ENCODE data around the gene GLRX5.
A peak's percentile ranks its signal among the peaks of the same experiment; 100 is the strongest.

Gene GLRX5

DNA sequence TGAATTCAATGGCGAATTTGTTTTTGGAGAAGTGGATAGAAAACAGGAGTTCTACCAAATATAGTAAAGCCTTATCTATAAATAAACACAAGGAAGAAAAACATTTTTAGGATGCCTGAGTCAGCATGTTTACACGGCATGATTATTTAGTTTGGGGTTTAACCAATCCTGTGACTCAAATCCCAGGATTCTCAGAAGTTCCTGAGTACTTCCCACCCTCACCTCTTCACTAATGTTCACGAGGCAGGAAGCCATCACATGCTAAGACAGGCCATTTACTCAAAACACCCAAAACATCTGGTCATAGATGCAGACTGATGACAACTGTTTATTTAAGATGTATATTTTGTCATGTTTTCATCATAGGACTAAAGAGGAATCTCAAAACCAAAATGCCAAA lies 3.4 kb upstream of the GLRX5 start:
- Histone ChIP-seq H3K9ac (ENCODE audit: low read depth, low read length) (peak overlapping the region; percentile 89), H3K4me3 (ENCODE audit: low read length) (peak overlapping the region; percentile 87), H3K9me3 (replicated peaks; ENCODE audit: low read length) (no peaks in the 10 kb centered on the region), H3K4me1 (ENCODE audit: control insufficient read depth, insufficient read depth, low read length) (peaks cover 56% of the 10 kb centered on the region), H3K4me2 (ENCODE audit: low read length) (peak overlapping the region; percentile 94), H3K36me3 (ENCODE audit: insufficient read depth, low read length) (no peaks in the 10 kb centered on the region), H3K27me3 (ENCODE audit: control insufficient read depth, insufficient read depth, low read length) (no peaks in the 10 kb centered on the region)

GRCh38 chr14:95531969-95532368 lies 2.9 kb upstream of the GLRX5 start:
- Histone ChIP-seq H3K9me3 (replicated peaks; ENCODE audit: low read length) (no peaks in the 10 kb centered on the region), H3K27me3 (ENCODE audit: control insufficient read depth, insufficient read depth, low read length) (no peaks in the 10 kb centered on the region), H3K4me2 (ENCODE audit: low read length) (peak overlapping the region; percentile 94), H3K4me3 (ENCODE audit: low read length) (peak overlapping the region; percentile 87), H3K9ac (ENCODE audit: low read depth, low read length) (peak overlapping the region; percentile 89), H3K4me1 (ENCODE audit: control insufficient read depth, insufficient read depth, low read length) (peaks cover 56% of the 10 kb centered on the region), H3K36me3 (ENCODE audit: insufficient read depth, low read length) (no peaks in the 10 kb centered on the region)

DNA sequence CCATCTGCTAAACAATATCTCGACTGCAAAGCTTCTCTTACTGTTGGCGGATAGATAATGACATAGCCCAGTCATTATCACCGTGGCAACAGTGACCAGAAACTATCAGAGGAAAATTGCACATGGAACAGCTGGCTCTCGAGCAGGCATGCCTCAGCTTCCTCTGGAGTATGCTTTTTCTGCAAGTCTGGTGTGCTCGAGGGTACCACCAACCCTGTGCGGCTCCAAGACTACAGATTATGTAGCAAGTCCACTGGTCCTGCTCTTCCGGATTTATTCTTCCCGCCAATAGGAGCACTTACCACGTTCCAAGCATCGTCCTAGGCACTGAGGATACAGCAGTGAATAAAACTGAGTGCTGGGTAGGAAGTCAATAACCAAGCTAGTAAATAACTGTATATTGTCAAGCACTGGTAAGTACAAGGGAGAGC lies 1.4 kb upstream of the GLRX5 start:
- H3K4me2 ChIP-seq (ENCODE audit: low read length): peak overlapping the region; percentile 94
- H3K4me3 ChIP-seq (ENCODE audit: low read length): peak overlapping the region; percentile 87
- no peaks in the 10 kb centered on the region for H3K27me3 ChIP-seq (ENCODE audit: control insufficient read depth, insufficient read depth, low read length)
- H3K36me3 ChIP-seq (ENCODE audit: insufficient read depth, low read length): no peaks in the 10 kb centered on the region
- H3K9ac ChIP-seq (ENCODE audit: low read depth, low read length): peak overlapping the region; percentile 89
- H3K9me3 ChIP-seq (replicated peaks; ENCODE audit: low read length): no peaks in the 10 kb centered on the region
- peaks cover 57% of the 10 kb centered on the region for H3K4me1 ChIP-seq (ENCODE audit: control insufficient read depth, insufficient read depth, low read length)

GRCh38 chr14:95533822-95534221 lies 1.0 kb upstream of the GLRX5 start:
- no peaks in the 10 kb centered on the region for H3K36me3 ChIP-seq (ENCODE audit: insufficient read depth, low read length)
- H3K4me3 ChIP-seq (ENCODE audit: low read length): peak overlapping the region; percentile 87
- H3K9me3 ChIP-seq (replicated peaks; ENCODE audit: low read length): no peaks in the 10 kb centered on the region
- H3K4me1 ChIP-seq (ENCODE audit: control insufficient read depth, insufficient read depth, low read length): peaks cover 57% of the 10 kb centered on the region
- H3K27me3 ChIP-seq (ENCODE audit: control insufficient read depth, insufficient read depth, low read length): no peaks in the 10 kb centered on the region
- H3K4me2 ChIP-seq (ENCODE audit: low read length): peak overlapping the region; percentile 94
- H3K9ac ChIP-seq (ENCODE audit: low read depth, low read length): peak overlapping the region; percentile 89

DNA sequence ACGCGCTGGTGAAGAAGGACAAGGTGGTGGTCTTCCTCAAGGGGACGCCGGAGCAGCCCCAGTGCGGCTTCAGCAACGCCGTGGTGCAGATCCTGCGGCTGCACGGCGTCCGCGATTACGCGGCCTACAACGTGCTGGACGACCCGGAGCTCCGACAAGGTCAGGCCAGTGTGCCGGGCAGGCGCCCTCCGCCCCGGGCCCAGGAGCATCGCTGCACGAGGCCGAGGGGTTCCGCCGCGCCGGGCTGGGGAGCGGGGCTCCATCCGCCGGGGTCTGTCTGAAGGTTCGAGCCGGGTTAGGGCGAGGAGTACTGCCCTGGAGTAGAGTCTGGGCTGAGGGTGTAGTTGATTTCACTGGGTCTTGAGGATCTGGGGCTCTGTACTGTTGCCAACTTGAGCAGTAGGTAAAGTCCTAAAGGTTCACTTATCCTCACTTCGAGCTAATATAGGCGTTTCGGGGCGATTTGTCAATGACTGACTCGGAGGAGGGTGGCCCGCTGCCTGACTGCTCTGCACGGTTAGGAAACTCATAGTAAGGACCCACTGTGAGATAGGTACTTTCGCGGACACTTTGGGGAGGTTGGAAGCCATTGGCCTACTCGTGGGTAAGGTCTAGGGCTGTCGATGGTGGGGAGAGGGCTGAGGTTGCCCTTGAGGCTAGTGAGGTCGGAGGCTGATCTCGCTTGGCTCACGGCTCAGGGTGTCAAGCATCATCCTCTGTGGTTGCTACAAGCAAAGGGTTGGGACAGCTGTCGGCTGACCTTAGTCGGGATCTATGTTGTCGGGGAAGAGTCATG lies 574 bp downstream of the GLRX5 start:
- H3K9me3 ChIP-seq (replicated peaks; ENCODE audit: low read length): no peaks in the 10 kb centered on the region
- peak overlapping the region; percentile 95 for H3K4me2 ChIP-seq (ENCODE audit: low read length)
- H3K4me3 ChIP-seq (ENCODE audit: low read length): peak overlapping the region; percentile 88
- peak overlapping the region; percentile 86 for H3K9ac ChIP-seq (ENCODE audit: low read depth, low read length)
- H3K4me1 ChIP-seq (ENCODE audit: control insufficient read depth, insufficient read depth, low read length): peaks cover 46% of the 10 kb centered on the region
- H3K36me3 ChIP-seq (ENCODE audit: insufficient read depth, low read length): no peaks in the 10 kb centered on the region
- H3K27me3 ChIP-seq (ENCODE audit: control insufficient read depth, insufficient read depth, low read length): no peaks in the 10 kb centered on the region

DNA sequence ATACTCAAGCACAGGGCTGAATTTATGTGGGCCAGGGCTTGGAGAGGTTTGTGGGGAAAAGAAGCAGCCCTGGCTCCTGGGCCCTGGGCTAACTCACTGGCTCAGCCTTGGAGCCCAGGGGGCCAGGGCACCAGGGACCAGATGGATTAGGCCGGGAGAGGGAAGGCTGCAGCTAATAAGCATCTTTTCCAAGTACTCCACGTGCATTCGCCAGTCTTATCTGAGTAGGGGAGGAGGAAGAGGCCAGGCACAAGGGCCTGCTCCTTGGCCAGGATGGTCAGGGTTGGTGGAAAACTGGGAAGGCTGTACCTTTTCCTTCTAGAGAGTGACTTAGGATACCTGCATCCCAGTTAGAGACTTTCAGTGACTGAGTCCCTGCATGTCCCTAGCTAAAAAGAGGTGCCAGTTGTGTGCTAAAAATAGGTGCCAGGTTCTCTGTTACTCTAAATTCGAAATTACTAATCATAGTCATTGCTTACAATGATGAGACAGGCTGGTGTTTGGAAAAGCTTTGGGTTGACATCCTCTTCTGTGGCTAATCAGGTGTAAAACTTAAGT lies 1.3 kb downstream of the GLRX5 start:
- peak overlapping the region; percentile 86 for H3K9ac ChIP-seq (ENCODE audit: low read depth, low read length)
- peak overlapping the region; percentile 95 for H3K4me2 ChIP-seq (ENCODE audit: low read length)

DNA sequence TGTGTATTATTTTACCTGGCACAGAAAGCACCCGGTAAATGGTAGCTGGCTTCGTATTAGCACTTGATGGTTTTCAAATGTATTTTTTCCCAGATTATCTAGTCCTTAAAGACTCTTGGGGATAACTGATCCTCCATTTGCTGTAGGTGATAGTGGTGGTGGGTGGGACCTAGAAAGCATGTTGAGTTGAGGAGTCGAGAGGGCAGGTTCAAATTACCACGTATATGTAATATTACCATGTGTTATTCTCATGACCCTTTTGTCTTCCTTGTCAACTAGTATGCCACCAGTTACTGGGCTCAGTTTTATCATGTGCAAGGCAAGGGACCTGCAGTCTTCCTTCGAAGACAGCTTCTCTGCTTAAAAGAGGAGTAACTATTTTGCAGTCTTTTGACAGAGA lies 1.8 kb downstream of the GLRX5 start:
- peak overlapping the region; percentile 86 for H3K9ac ChIP-seq (ENCODE audit: low read depth, low read length)
- H3K9me3 ChIP-seq (replicated peaks; ENCODE audit: low read length): no peaks in the 10 kb centered on the region
- peaks cover 34% of the 10 kb centered on the region for H3K4me1 ChIP-seq (ENCODE audit: control insufficient read depth, insufficient read depth, low read length)
- H3K4me3 ChIP-seq (ENCODE audit: low read length): peak overlapping the region; percentile 88
- H3K27me3 ChIP-seq (ENCODE audit: control insufficient read depth, insufficient read depth, low read length): no peaks in the 10 kb centered on the region
- H3K36me3 ChIP-seq (ENCODE audit: insufficient read depth, low read length): no peaks in the 10 kb centered on the region
- peak overlapping the region; percentile 95 for H3K4me2 ChIP-seq (ENCODE audit: low read length)

More for the DNA sequence above, 1.3 kb downstream of the GLRX5 start:
- Histone ChIP-seq H3K27me3 (ENCODE audit: control insufficient read depth, insufficient read depth, low read length) (no peaks in the 10 kb centered on the region), H3K4me1 (ENCODE audit: control insufficient read depth, insufficient read depth, low read length) (peaks cover 39% of the 10 kb centered on the region), H3K4me3 (ENCODE audit: low read length) (peak overlapping the region; percentile 88), H3K9me3 (replicated peaks; ENCODE audit: low read length) (no peaks in the 10 kb centered on the region), H3K36me3 (ENCODE audit: insufficient read depth, low read length) (no peaks in the 10 kb centered on the region)

DNA sequence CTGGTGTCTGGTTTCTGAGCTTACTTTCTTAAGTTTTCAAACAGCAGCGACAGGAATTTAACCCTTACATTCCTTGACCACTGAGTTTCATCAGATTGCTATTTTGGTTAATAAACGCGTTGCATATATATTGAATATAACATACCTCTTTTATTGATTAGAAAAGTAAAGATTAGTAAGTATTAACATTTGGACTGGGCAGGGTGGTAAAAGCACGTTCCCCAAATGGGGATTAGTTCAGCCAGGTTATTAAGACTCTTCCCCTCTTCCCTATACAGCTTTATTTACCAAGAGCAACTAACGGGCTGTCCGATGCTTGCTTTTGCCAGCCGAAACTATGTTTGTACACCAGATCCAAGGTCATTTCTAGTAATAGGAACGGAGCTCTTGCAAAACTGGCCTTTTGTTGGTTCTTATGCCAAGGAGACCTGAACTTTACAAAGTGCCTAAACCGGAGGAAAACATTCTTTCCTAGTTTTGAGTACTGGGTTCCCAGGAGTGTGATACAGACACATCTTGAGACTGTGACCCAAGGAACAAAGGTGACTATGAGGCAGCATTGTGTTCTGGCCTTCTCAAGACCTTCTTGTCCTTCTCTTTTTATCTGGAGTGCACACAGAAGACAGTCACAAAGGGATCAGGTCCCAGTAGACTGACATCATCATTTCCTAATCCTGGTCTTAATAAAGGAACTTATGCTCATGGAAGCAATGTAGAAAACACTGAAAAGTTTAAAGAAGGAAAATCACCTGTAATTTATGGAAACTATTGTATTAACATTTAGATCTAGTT lies 2.6 kb downstream of the GLRX5 start:
- Histone ChIP-seq H3K9me3 (replicated peaks; ENCODE audit: low read length) (no peaks in the 10 kb centered on the region), H3K4me1 (ENCODE audit: control insufficient read depth, insufficient read depth, low read length) (peaks cover 26% of the 10 kb centered on the region), H3K9ac (ENCODE audit: low read depth, low read length) (no peak overlapping the region), H3K4me2 (ENCODE audit: low read length) (peak overlapping the region; percentile 95), H3K4me3 (ENCODE audit: low read length) (no peak overlapping the region), H3K36me3 (ENCODE audit: insufficient read depth, low read length) (no peaks in the 10 kb centered on the region), H3K27me3 (ENCODE audit: control insufficient read depth, insufficient read depth, low read length) (no peaks in the 10 kb centered on the region)

GRCh38 chr14:95538801-95539509 lies 4.1 kb downstream of the GLRX5 start:
- Histone ChIP-seq H3K4me2 (ENCODE audit: low read length) (no peak overlapping the region), H3K9me3 (replicated peaks; ENCODE audit: low read length) (no peaks in the 10 kb centered on the region), H3K9ac (ENCODE audit: low read depth, low read length) (no peak overlapping the region), H3K4me3 (ENCODE audit: low read length) (no peak overlapping the region), H3K4me1 (ENCODE audit: control insufficient read depth, insufficient read depth, low read length) (peaks cover 19% of the 10 kb centered on the region), H3K27me3 (ENCODE audit: control insufficient read depth, insufficient read depth, low read length) (no peaks in the 10 kb centered on the region), H3K36me3 (ENCODE audit: insufficient read depth, low read length) (no peaks in the 10 kb centered on the region)

- Histone ChIP-seq H3K4me3 (ENCODE audit: low read length) (no peak overlapping the region), H3K9me3 (replicated peaks; ENCODE audit: low read length) (peaks cover 3% of the 10 kb centered on the region), H3K27me3 (ENCODE audit: control insufficient read depth, insufficient read depth, low read length) (no peaks in the 10 kb centered on the region), H3K9ac (ENCODE audit: low read depth, low read length) (no peak overlapping the region), H3K4me1 (ENCODE audit: control insufficient read depth, insufficient read depth, low read length) (peaks cover 28% of the 10 kb centered on the region), H3K36me3 (ENCODE audit: insufficient read depth, low read length) (no peaks in the 10 kb centered on the region), H3K4me2 (ENCODE audit: low read length) (no peak overlapping the region)
Observed at GRCh38 chr14:95540236-95540855, 5.5 kb downstream of the GLRX5 start.

- no peak overlapping the region for H3K4me3 ChIP-seq (ENCODE audit: low read length)
Observed at GRCh38 chr14:95541346-95541745, 6.5 kb downstream of the GLRX5 start.

More at GRCh38 chr14:95541346-95541745, 6.5 kb downstream of the GLRX5 start:
- H3K9ac ChIP-seq (ENCODE audit: low read depth, low read length): no peak overlapping the region
- peaks cover 30% of the 10 kb centered on the region for H3K4me1 ChIP-seq (ENCODE audit: control insufficient read depth, insufficient read depth, low read length)
- H3K9me3 ChIP-seq (replicated peaks; ENCODE audit: low read length): peaks cover 7% of the 10 kb centered on the region
- H3K36me3 ChIP-seq (ENCODE audit: insufficient read depth, low read length): no peaks in the 10 kb centered on the region
- no peak overlapping the region for H3K4me2 ChIP-seq (ENCODE audit: low read length)
- no peaks in the 10 kb centered on the region for H3K27me3 ChIP-seq (ENCODE audit: control insufficient read depth, insufficient read depth, low read length)
